HG02763 (cell line): ENCODE data around the gene RAD54L.

Source experiments
- ATAC-seq: cut with Tn5 transposase; IDR thresholded peaks from one replicate; pipeline ENCODE4 v1.9.1; 2021; ENCODE audit warnings: mild to moderate bottlenecking, moderate library complexity; ENCODE audit not compliant: unreplicated experiment

Gene RAD54L

GRCh38 chr1:46284597-46285564 is 37.3 kb downstream of the RAD54L start:
- no peak for ATAC-seq

- no peak for ATAC-seq
Observed at GRCh38 chr1:46285730-46286477, 38.3 kb downstream of the RAD54L start.

DNA sequence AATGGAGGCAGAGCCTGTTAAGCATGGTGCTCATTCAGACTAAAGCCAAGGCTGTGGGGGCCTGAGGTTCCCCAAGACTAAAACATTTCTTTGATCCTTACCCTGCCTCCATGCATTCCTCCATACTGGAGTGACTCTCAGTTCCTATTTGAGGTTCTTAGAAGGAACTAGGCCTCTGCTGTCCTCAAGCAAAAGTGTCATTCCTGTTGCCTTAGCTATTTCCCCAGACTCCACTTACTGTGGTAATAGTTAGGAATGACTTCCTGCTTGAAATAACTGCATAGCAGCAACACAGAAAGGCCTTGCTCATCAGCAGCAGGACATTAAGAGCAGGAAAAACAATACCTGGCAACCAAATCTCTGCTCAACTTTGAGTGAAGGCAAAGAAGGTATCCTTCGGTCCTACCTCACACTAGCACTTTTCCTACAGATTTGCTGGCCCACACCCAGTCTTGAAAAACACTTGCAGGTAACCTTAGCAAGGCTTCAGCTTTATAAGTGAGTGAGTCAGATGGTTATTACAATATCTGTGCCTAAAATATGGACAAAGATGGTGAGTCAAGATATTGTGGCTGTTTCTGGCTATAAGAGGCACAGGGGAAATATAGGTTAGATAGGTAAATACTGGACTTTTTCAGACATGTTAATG is 41.0 kb downstream of the RAD54L start:
- ATAC-seq = no peak

DNA sequence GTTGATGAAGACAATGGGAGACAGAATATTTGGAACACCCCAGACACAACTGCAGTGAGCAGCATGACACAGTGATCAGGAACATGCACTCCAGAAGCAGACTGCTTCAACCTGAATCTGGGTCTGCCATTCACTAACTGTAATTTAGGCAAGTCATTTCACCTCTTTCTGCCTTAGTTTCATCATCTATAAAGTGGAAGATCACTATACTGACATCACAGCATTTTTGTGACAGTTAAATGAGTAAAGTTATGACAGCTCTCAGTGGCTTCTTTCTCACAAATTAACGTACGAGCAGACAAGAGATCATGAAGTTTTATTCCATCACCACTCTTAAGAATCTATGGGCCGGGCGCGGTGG is 41.6 kb downstream of the RAD54L start:
- ATAC-seq = no peak

DNA sequence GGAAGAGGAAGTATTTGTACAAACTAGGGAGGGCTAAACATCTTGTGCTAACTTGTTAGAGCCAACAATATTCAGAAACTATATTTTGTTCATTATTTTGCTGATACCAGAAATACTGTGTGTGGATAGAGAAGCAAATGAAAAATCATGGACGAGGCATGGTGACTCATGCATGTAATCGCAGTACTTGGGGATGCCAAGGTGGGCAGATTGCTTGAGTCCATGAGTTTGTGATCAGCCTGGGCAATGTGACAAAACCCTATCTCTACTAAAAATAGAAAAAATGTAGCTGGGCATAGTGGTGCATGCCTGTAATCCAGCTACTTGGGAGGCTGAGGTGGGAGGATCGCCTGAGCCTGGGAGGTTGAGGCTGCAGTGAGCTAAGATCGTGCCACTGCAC is 42.4 kb downstream of the RAD54L start:
- no peak for ATAC-seq

DNA sequence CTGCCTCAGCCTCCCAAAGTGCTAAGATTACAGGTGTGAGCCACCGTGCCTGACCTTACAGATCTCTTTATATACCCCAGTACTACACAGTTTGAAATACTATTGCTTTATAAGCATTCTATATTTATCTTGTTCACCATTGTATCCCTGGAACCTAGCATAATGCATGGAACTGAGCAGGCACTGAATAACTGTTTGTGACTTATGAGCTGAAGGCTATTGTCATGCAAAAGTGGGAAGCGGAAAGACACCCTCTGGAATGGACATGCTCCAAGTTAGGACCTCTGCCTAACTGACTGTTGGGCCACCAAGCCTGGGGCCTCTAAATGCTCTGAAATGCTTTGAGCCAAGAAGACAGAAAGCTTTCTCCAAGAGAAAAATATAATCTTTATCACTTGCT is 47.7 kb downstream of the RAD54L start:
- no peak for ATAC-seq

GRCh38 chr1:46298387-46298786 is 50.8 kb downstream of the RAD54L start:
- ATAC-seq = no peak

DNA sequence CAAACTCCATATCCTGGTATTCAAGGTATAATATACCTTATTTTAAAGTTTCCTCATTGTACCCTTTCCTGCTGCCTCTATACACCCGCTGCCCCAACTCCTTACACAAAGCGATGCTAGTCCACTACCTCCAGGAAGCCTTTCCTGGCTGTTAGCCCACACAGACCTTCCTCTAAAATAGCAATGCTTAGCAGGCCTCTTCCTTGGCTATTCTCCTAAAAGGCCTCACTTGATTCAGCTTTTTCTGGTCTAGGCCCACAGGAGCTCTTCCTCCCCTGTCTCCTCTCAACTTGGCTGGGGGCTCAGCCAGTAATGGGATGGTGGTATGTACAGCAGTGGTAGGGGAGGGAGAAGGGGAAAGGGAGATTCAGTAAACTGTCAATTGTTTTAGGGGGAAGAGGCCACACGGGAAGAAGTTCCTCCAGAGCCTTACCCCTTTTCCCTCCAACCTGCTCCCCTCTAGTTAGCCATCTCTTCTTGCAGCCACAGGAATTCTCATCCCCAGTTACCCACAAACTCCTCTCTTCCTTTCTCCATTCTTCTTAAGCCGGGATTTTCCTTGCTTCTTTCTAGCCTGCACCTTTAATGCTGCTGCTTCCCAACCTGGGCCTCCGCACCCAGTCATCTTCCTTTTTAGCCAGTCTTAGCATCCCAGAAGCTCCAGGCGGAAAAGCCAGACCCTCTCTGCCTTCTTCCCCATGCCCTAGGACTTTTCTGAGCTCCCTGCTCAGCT is 53.3 kb downstream of the RAD54L start:
- ATAC-seq = no peak

GRCh38 chr1:46301406-46301807 is 53.8 kb downstream of the RAD54L start:
- no peak for ATAC-seq

GRCh38 chr1:46301808-46302640 is 54.5 kb downstream of the RAD54L start:
- peak; percentile 29 for ATAC-seq

DNA sequence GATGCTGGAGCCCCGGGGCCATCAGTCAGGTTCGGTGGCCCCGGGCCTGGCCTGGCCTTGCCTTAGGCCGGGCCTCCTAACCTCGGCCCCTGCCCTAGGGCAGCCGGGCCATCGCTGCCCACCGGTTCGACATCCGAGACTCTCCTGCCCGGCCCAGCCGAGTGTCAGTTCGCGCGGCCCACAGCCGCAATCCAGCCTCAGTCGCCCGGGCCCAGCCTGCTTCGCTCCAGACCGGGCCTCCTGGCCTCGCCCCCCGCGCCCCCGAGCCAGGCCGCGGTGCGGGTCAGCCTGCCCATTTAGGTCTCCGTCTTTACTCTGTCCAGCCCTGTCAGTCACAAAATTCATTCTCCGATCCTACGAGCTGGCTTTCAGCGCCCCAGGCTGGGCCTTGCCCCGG is 55.1 kb downstream of the RAD54L start:
- ATAC-seq = peak; percentile 1

DNA sequence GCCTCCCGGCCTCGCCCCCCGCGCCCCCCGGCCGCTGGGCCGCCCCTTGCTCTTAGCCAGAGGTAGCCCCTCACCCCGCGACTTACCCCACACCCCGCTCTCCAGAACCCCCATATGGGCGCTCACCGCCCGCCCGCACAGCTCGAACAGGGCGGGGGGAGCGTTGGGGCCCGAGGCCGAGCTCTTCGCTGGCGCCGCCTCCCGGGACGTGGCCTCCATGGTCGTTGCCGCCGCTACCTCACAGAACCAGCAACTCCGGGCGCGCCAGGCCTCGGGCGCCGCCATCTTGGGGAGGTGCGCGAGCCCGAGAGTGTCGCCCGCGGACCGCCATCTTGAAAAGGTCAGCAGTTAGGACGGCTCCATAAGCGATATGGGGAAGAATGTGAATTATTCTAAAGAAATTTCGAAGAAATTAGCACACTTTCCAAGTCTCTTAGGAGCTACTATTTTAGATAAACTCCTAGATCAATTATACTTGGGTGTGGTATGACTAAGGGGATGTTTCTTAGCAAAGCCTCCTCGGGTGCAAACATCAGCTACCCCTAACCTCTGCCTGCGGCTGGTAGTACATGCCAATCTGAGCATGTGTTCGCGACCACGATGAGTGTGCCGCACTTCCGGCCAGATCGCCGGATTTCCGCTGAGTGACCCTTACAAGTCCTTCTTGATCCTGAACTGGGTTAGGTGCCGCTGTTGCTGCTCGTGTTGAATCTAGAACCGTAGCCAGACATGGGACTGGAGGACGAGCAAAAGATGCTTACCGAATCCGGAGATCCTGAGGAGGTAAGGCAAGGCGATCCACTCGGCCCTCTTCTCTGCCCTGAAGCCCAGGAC is 55.7 kb downstream of the RAD54L start, which contains the start of the genes LRRC41 and UQCRH:
TSS of gene LRRC41 (minus strand) at position 579 of the 834 bp plus-strand sequence. CDS start at position 285, 294 bp downstream.
TSS of gene UQCRH (plus strand) at position 661 of the 834 bp plus-strand sequence. CDS start at position 730, 69 bp downstream.
- peak; percentile 74 for ATAC-seq

DNA sequence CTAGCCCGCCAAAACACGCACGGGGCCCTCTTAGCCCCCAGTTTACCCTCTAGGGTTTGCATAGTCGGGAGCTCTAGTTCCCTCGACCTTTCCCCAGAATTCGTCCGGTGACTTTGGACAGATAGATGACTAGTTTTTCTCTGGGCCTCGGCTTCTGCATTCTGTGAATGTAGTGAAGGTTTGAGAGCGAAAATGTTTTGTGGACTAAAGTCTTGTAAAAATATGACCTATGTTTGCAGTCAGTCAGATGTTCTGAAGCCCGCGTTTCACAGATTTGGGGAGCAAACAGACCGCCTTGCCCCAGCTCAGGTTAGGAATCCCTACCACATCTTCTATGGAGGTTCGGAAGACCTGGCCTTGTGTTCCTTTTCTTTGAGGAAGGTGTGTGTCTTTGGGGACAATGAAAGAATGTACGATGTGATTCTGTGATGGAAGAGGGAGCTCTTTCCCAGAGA is 56.3 kb downstream of the RAD54L start:
- ATAC-seq = no peak

DNA sequence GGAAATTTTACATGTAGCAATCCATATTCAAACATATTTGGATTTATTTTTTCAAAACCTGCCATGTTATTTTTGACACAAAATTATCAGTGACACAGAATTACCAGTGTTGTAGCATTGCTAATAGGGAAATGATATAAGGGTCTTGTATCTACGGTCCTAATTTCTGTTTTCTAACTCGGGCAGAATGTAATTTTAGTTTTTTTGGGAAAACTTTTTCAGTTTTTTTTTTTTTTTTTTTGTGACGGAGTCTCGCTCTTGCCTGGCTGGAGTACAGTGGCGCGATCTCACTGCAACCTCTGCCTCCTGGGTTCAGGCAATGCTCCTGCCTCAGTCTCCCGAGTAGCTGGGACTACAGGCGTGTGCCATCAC is 58.6 kb downstream of the RAD54L start:
- no peak for ATAC-seq

DNA sequence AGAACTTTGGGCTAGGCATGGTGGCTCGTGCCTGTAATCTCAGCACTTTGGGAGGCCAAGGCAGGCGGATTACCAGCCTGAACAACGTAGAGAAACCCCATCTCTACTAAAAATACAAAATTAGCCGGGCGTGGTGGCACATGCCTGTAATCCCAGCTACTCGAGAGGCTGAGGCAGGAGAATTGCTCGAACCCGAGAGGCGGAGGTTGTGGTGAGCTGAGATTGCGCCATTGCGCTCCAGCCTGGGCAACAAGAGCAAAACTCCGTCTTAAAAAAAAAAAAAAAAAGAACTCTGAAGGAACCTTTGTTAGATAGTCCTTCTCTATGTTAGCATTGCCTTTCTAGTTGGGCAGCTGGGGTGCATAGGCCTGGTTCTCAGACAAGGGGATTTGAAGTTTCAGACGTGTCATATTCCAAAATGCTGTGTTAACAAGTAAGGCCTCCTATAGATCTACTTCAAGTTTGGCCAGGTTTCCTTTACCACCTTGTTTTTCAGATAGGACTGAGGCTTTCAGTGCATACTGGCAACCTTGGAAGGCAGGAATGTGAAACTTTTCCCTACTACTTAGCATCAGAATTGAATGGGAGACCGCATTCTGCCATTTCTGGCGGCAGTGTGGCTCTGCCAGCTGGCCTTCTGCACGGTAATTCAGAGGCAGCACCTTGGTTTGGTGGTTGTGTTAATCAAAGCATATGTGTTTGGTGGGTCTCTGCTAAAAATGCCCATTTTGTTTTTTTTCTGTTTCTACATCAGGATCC is 62.0 kb downstream of the RAD54L start:
- ATAC-seq = no peak

- no peak for ATAC-seq
Observed at GRCh38 chr1:46310321-46310720, 62.8 kb downstream of the RAD54L start.

- no peak for ATAC-seq
Observed at GRCh38 chr1:46315669-46316403, 68.3 kb downstream of the RAD54L start.
